OCI-LY7 (cell line): ENCODE data around the gene PURA. TPM values are rescaled to one million over a fixed set of nuclear protein-coding genes. Genes with fewer than 3 reads are reported as not detected.

Source experiments
- BruUV-seq: library from RNA; stranded (reverse); fragments of 400-500 nt; replicated peaks from 2 replicates; lab custom pipeline; 2021; lab: Mats Ljungman, UMichigan
- CTCF ChIA-PET: fragments of 300-600 bp; sonication (Branson Sonifier 250); formaldehyde crosslinking; loops from one replicate; lab custom pipeline; 2022; ENCODE audit warnings: antibody characterized with exemption; ENCODE audit not compliant: unreplicated experiment; lab: Charles Lee
- POLR2A ChIA-PET: fragments of 300-600 bp; sonication (Branson Sonifier 250); formaldehyde crosslinking; loops from one replicate; lab custom pipeline; 2022; ENCODE audit warnings: antibody characterized with exemption; lab: Charles Lee
- DNase-seq: peaks from one replicate; pipeline ENCODE4 v3.0.0-alpha.2; 2015; ENCODE audit warnings: low spot score
- H2AFZ ChIP-seq: fragments of 200-600 bp; sonication (generic), shearing (Covaris generic); 2 replicates; pipeline ENCODE4 v1.6.1; 2014; ENCODE audit warnings: mild to moderate bottlenecking, antibody characterized with exemption, low read length, moderate library complexity
- H3K27ac ChIP-seq: fragments of 200-600 bp; sonication (generic); 2 replicates; pipeline ENCODE4 v1.5.1; 2014; ENCODE audit warnings: mixed run types, low read depth, mild to moderate bottlenecking, moderate library complexity, low read length, inconsistent platforms; ENCODE audit not compliant: poor library complexity, severe bottlenecking
- H3K36me3 ChIP-seq: fragments of 200-600 bp; sonication (generic); 2 replicates; pipeline ENCODE4 v1.6.1; 2014; ENCODE audit warnings: mild to moderate bottlenecking, antibody characterized with exemption, low read length, moderate library complexity, mixed read lengths; ENCODE audit not compliant: insufficient read depth
- H3K4me1 ChIP-seq: fragments of 200-600 bp; sonication (generic); 2 replicates; pipeline ENCODE4 v1.5.1; 2014; ENCODE audit warnings: mild to moderate bottlenecking, low read length; ENCODE audit not compliant: insufficient read depth, poor library complexity, severe bottlenecking
- H3K4me2 ChIP-seq: fragments of 200-600 bp; sonication (generic); 2 replicates; pipeline ENCODE4 v1.6.1; 2014; ENCODE audit warnings: mild to moderate bottlenecking, low read length
- H3K4me3 ChIP-seq: fragments of 200-600 bp; sonication (generic); 2 replicates; pipeline ENCODE4 v1.5.1; 2014; ENCODE audit warnings: mild to moderate bottlenecking, low read depth, low read length; ENCODE audit not compliant: poor library complexity, severe bottlenecking
- H3K79me2 ChIP-seq: fragments of 200-600 bp; sonication (generic); 2 replicates; pipeline ENCODE4 v1.6.1; 2016; ENCODE audit warnings: low read depth, mild to moderate bottlenecking, low read length, moderate library complexity, mixed read lengths; ENCODE audit not compliant: insufficient read depth
- H3K9me2 ChIP-seq: fragments of 200-600 bp; sonication (generic); 2 replicates; pipeline ENCODE4 v1.6.1; 2016; ENCODE audit warnings: mild to moderate bottlenecking, low read length, mixed read lengths; ENCODE audit not compliant: insufficient read depth
- H3K9me3 ChIP-seq: fragments of 200-600 bp; sonication (generic); 2 replicates; pipeline ENCODE4 v1.6.1; 2014; ENCODE audit warnings: mild to moderate bottlenecking, mixed run types, low read length, mixed read lengths
- H4K20me1 ChIP-seq: fragments of 200-600 bp; sonication (generic); 2 replicates; pipeline ENCODE4 v1.6.1; 2014; ENCODE audit warnings: mild to moderate bottlenecking, antibody characterized with exemption, low read length, moderate library complexity, mixed read lengths; ENCODE audit not compliant: insufficient read depth
- EZH2phosphoT487 ChIP-seq: fragments of 200-600 bp; sonication (generic); IDR thresholded peaks from 2 replicates; pipeline ENCODE4 v1.6.1; 2018; ENCODE audit warnings: low read depth, borderline replicate concordance, mild to moderate bottlenecking, mixed run types, antibody characterized with exemption, low read length, moderate library complexity, mixed read lengths
- intact Hi-C: fragments of 100-400 bp; cut with micrococcal nuclease; formaldehyde crosslinking; loops from one replicate; pipeline ENCODE4 v1.10.0; 2022; ENCODE audit not compliant: unreplicated experiment
- total RNA-seq, 2 experiments: library from RNA; depleted of rRNA in 1 of 2; stranded (reverse); fragments of >200 nt in 1 of 2; shearing (Covaris generic) in 1 of 2; gene quantifications; 2 replicates each; pipeline ENCODE4 v1.2.3, GENCODE V29; 2014 to 2022
- TF ChIP-seq, protein P1 (sequence below): fragments of 200-600 bp; sonication (generic); conservative IDR thresholded peaks from 2 replicates; pipeline ENCODE4 v1.5.1; 2014; ENCODE audit warnings: mild to moderate bottlenecking, antibody characterized with exemption, low read length, moderate library complexity, mixed read lengths

PURA gene
- total RNA-seq, 2 experiments from 2014 or later = 19.0 to 19.7 TPM

- Histone ChIP-seq H3K4me3 (no peak overlapping the region), H3K4me2 (no peak overlapping the region), H3K36me3 (no peaks in the 10 kb centered on the region), H3K9me3 (no peaks in the 10 kb centered on the region), H3K79me2 (no peaks in the 10 kb centered on the region), H3K4me1 (no peaks in the 10 kb centered on the region), H3K27ac (no peak overlapping the region), H3K9me2 (no peaks in the 10 kb centered on the region), H4K20me1 (no peaks in the 10 kb centered on the region), H2AFZ (no peak overlapping the region)
- no TSS peak for BruUV-seq
- POLR2A ChIA-PET = no interaction called here
- CTCF ChIA-PET = no interaction called here
- DNase-seq = no peak
- TF ChIP-seq, protein P1, sequence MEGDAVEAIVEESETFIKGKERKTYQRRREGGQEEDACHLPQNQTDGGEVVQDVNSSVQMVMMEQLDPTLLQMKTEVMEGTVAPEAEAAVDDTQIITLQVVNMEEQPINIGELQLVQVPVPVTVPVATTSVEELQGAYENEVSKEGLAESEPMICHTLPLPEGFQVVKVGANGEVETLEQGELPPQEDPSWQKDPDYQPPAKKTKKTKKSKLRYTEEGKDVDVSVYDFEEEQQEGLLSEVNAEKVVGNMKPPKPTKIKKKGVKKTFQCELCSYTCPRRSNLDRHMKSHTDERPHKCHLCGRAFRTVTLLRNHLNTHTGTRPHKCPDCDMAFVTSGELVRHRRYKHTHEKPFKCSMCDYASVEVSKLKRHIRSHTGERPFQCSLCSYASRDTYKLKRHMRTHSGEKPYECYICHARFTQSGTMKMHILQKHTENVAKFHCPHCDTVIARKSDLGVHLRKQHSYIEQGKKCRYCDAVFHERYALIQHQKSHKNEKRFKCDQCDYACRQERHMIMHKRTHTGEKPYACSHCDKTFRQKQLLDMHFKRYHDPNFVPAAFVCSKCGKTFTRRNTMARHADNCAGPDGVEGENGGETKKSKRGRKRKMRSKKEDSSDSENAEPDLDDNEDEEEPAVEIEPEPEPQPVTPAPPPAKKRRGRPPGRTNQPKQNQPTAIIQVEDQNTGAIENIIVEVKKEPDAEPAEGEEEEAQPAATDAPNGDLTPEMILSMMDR = no peak
- no peak for TF ChIP-seq EZH2phosphoT487
- intact Hi-C loops = no loop called here
These were observed 34.6 kb downstream of the PURA start for GRCh38 chr5:140148508-140148907.

DNA sequence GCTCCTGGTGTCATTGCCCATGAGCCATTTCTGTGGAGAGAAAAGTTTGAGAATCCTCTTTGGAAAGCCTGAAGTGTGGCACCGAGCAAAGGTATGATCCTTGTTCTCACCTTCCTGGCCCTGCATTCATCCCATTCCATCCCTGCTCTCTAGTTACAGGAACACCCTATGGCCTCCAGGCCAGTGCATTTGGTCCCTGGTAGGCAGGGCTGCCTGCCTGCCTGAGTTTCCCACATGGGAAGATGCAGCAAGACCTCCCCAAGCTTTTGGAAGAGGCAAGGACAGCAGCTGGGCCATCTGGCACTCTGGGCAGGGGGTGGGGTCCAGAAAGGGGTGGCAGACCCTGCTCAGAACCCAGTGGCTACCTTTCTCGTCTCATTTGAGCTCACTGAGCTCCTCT, 36.3 kb downstream of the PURA start:
- H3K9me2 ChIP-seq = no peaks in the 10 kb centered on the region
- no peak overlapping the region for H3K4me2 ChIP-seq
- ChIA-PET CTCF (no interaction called here), POLR2A (no interaction called here)
- intact Hi-C loops = no loop called here
- no peak for DNase-seq
- H3K27ac ChIP-seq = no peak overlapping the region
- H3K79me2 ChIP-seq = no peaks in the 10 kb centered on the region
- no peak overlapping the region for H3K4me3 ChIP-seq
- no peaks in the 10 kb centered on the region for H3K9me3 ChIP-seq
- no peak overlapping the region for H2AFZ ChIP-seq
- BruUV-seq = no TSS peak
- no peaks in the 10 kb centered on the region for H3K4me1 ChIP-seq
- TF ChIP-seq EZH2phosphoT487 = no peak
- TF ChIP-seq, protein P1 = no peak
- H3K36me3 ChIP-seq = no peaks in the 10 kb centered on the region
- no peaks in the 10 kb centered on the region for H4K20me1 ChIP-seq

GRCh38 chr5:140151144-140152021, 37.5 kb downstream of the PURA start:
- Histone ChIP-seq H3K9me3 (no peaks in the 10 kb centered on the region), H3K79me2 (no peaks in the 10 kb centered on the region), H3K36me3 (no peaks in the 10 kb centered on the region), H2AFZ (no peak overlapping the region), H3K4me1 (no peaks in the 10 kb centered on the region), H3K27ac (no peak overlapping the region), H3K9me2 (no peaks in the 10 kb centered on the region), H3K4me3 (no peak overlapping the region), H3K4me2 (no peak overlapping the region), H4K20me1 (no peaks in the 10 kb centered on the region)
- POLR2A ChIA-PET = no interaction called here
- intact Hi-C loops = no loop called here
- CTCF ChIA-PET = no interaction called here
- no TSS peak for BruUV-seq
- no peak for DNase-seq
- TF ChIP-seq, protein P1 = no peak
- TF ChIP-seq EZH2phosphoT487 = no peak
